SKM-1 treated with dmso at 0.1 percent for 144 hours (cell line): ENCODE results near the gene SPTBN1.
A peak's percentile ranks its signal among the peaks of the same experiment; 100 is the strongest.
"Not testable (repeated sequence)": the region's sequence is repeated elsewhere in the genome, so short reads cannot be mapped to it uniquely, and the experiment has no call there.

Source experiments
- DNase-seq: peaks from one replicate; lab custom pipeline; 2025; ENCODE audit not compliant: unreplicated experiment; lab: John Stamatoyannopoulos, UW

Gene SPTBN1

GRCh38 chr2:54468673-54469072, 12.5 kb downstream of the SPTBN1 start:
- DNase-seq, result no peak

GRCh38 chr2:54469484-54470053, 13.4 kb downstream of the SPTBN1 start:
- DNase-seq, result no peak

GRCh38 chr2:54470266-54470938, 14.3 kb downstream of the SPTBN1 start:
- no peak for DNase-seq

- no peak for DNase-seq
Observed at GRCh38 chr2:54471221-54471711, 15.1 kb downstream of the SPTBN1 start.

GRCh38 chr2:54473851-54474250, 17.7 kb downstream of the SPTBN1 start:
- DNase-seq, result no peak

GRCh38 chr2:54475285-54475684, 19.2 kb downstream of the SPTBN1 start:
- DNase-seq, result no peak

GRCh38 chr2:54475919-54476318, 19.8 kb downstream of the SPTBN1 start:
- no peak for DNase-seq

GRCh38 chr2:54476852-54477251, 20.7 kb downstream of the SPTBN1 start:
- no peak for DNase-seq

GRCh38 chr2:54477896-54478295, 21.8 kb downstream of the SPTBN1 start:
- DNase-seq, result no peak

GRCh38 chr2:54478899-54479298, 22.8 kb downstream of the SPTBN1 start:
- DNase-seq, result no peak

GRCh38 chr2:54479424-54479823, 23.3 kb downstream of the SPTBN1 start:
- DNase-seq, result peak; percentile 61

- DNase-seq, result no peak
Observed at GRCh38 chr2:54480025-54480424, 23.9 kb downstream of the SPTBN1 start.

GRCh38 chr2:54481686-54482085, 25.6 kb downstream of the SPTBN1 start:
- no peak for DNase-seq

GRCh38 chr2:54482715-54483114, 26.6 kb downstream of the SPTBN1 start:
- DNase-seq, result no peak

- no peak for DNase-seq
Observed at GRCh38 chr2:54483426-54483825, 27.3 kb downstream of the SPTBN1 start.

GRCh38 chr2:54485756-54486155, 29.6 kb downstream of the SPTBN1 start:
- not testable (repeated sequence) for DNase-seq

- DNase-seq, result no peak
Observed at GRCh38 chr2:54486766-54487165, 30.6 kb downstream of the SPTBN1 start.

GRCh38 chr2:54490863-54491262, 34.7 kb downstream of the SPTBN1 start:
- DNase-seq, result no peak

- DNase-seq, result no peak
Observed at GRCh38 chr2:54492335-54492734, 36.2 kb downstream of the SPTBN1 start.

GRCh38 chr2:54494087-54494486, 38.0 kb downstream of the SPTBN1 start:
- DNase-seq, result no peak

- no peak for DNase-seq
Observed at GRCh38 chr2:54496920-54497319, 40.8 kb downstream of the SPTBN1 start.

- no peak for DNase-seq
Observed at GRCh38 chr2:54497763-54498680, 41.9 kb downstream of the SPTBN1 start.
